WI38 (cell line): ENCODE data around the gene P3H2.

Source experiments
- H3K4me3 ChIP-seq: 2 replicates; pipeline ENCODE4 v1.5.1; 2011; ENCODE audit warnings: low read depth, mild to moderate bottlenecking, control low read depth, low read length
- CTCF ChIP-seq: IDR thresholded peaks from 2 replicates; pipeline ENCODE4 v1.5.1; 2012; ENCODE audit warnings: low read depth, mild to moderate bottlenecking, control low read depth, low read length

P3H2 gene

GRCh38 chr3:189948724-189949045 is 172.0 kb downstream of the P3H2 start:
- H3K4me3 ChIP-seq = no peak overlapping the region
- no peak for TF ChIP-seq CTCF

GRCh38 chr3:189947948-189948723 is 172.6 kb downstream of the P3H2 start:
- peak; percentile 35; the same call in 1 of the 2 replicates for TF ChIP-seq CTCF
- H3K4me3 ChIP-seq = no peak overlapping the region

DNA sequence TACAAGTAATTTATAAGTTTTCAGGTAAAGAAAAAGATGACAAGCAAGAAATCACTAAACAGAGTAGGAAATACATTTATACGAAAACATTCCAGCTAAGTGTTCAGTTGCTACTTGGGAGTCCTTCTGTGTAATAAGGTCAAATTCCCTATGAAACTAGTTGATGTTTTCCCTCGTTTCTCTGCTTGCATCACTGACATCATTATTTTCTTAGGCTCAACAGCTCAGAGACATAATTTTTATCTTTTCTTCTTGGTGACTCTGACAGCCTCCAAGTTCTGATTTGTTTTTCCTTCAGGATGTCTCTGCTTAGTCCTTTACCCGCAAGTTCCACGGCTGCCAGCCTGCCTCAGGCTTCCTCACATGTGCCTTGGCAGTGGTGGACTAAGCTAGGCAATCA is 173.6 kb downstream of the P3H2 start:
- no peak for TF ChIP-seq CTCF

GRCh38 chr3:189945935-189946709 is 174.6 kb downstream of the P3H2 start:
- TF ChIP-seq CTCF = no peak
- no peak overlapping the region for H3K4me3 ChIP-seq

More for the DNA sequence above, 173.6 kb downstream of the P3H2 start:
- no peak overlapping the region for H3K4me3 ChIP-seq

GRCh38 chr3:189944285-189945145 is 176.2 kb downstream of the P3H2 start:
- no peak for TF ChIP-seq CTCF
- no peak overlapping the region for H3K4me3 ChIP-seq

- no peak overlapping the region for H3K4me3 ChIP-seq
- no peak for TF ChIP-seq CTCF
Observed at GRCh38 chr3:189942948-189943347, 177.7 kb downstream of the P3H2 start.
